HG03139 (cell line): ENCODE data around the gene LRRC7.
"Not testable (repeated sequence)": the region's sequence is repeated elsewhere in the genome, so short reads cannot be mapped to it uniquely, and the experiment has no call there.

Experiments used
- ATAC-seq: cut with Tn5 transposase; IDR thresholded peaks from one replicate; pipeline ENCODE4 v1.9.1; 2021; ENCODE audit not compliant: unreplicated experiment

LRRC7 gene

DNA sequence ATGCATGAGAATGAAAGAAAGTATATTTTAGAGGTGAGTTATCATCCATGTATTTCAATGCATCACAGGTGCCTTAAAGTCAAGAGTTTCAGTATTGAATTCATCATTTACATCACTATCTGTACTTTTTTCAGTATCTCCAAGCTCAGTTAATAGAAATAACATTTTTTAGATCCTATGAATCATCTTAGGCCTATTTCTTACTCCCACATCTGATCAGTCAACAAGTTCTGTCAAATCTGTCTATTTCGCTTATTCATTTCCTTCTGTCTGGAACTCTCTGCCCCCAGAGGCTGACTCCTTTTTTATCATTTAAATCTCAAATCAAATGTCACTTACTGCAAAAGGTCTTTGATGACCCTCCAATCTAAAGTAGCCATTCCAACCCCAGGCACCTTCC is 295.2 kb downstream of the LRRC7 start:
- no peak for ATAC-seq

DNA sequence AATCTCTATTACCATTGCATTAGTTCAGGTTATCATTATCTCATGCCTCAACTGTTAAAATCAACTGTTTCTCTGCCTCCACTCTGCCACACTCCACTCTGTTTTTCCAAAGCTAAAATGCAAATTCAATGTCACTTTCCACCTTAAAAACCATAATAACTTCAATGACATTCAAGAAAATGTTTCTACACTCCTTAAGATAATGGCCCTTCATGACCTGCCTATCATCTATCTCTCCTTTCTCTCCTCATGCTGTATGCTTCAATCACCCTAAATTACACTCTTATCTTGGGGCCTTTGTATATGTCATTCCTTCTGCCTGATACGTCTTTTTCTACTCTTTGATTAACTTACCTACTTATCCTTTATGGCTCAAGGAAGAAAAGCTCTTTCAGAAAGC is 296.0 kb downstream of the LRRC7 start:
- ATAC-seq: no peak

DNA sequence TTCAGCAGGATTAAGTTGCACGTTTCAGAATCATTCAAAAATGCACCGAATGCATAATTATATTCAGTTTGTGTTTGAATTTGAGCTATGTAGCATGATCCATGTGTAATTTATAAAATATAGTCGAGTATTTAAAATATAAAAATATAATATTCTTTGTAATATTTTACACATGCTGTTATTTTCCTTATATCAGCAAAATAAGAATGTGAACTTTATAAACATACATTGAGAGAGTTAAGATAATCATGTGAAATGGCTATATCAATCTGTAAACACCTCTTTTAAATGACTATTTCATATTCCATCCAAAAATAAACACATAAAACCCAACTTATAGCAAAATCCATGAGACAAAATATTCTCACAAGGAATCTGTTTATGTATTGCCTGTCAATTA is 303.7 kb downstream of the LRRC7 start:
- ATAC-seq: no peak

DNA sequence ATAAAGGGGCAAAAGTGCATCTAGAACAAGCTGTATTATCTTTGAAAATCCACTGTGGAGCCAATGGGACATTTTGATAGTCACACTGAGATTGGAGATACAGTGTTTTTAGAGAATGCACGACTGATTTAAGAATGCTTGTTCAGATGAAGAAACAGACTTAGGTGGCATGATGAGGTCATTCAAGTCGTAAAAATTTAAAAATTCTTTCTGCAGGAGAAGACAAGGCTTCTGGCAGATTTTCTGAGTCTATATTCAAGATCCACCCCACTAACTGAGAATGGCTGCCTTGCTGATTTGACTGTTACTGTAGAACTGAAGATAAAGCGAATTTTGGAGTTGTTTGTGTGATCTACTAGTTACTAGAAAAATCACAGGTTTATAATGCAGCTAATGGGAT is 310.6 kb downstream of the LRRC7 start:
- no peak for ATAC-seq

DNA sequence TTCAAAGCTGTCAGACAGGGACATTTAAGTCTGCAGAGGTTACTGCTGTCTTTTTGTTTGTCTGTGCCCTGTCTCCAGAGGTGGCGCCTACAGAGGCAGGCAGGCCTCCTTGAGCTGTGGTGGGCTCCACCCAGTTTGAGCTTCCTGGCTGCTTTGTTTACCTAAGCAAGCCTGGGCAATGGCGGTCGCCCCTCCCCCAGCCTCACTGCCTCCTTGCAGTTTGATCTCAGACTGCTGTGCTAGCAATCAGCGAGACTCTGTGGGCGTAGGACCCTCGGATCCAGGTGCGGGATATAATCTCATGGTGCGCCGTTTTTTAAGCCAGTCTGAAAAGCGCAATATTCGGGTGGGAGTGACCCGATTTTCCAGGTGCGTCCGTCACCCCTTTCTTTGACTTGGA is 320.3 kb downstream of the LRRC7 start:
- not testable (repeated sequence) for ATAC-seq

DNA sequence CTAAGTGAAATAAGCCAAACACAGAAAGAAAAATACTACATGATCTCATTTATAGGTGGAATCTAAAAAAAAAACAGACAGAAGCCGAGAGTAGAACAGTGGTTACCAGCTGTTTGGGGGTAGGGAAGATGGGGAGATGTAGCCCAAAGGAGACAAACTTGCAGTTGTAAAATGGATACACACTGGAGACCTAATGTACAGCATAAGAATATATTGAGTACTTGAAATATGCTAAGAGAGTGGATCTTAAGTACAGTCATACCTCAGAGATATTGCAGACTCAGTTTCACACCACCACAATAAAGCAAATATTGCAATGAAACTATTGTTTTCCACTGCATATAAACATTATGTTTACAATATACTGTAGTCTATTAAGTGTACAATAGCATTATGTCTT is 320.9 kb downstream of the LRRC7 start:
- ATAC-seq: no peak

DNA sequence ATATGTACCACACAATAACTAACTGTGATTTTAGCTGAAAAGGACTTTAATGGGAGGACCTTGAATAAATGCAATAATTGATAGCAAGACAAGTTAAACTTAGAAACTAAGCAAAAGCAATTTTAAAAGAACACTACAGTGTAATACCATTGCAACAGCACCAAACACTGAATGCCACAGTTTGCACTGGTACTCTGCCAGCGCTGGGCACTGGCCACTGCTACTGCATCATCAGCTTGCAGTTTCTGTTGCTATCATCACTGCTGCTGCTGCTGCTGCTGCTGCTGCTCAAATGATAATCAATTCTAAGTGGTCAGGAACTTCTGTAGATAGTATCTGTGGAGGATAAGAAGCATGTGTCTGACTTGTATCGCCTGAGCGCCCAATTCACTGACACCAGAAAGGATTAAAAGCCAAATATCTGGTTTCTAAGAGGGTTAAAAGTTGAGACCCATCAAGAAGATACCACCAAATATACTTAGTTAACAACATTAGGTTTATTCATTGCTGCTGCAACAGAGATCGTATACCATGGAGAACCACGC is 330.8 kb downstream of the LRRC7 start:
- no peak for ATAC-seq

DNA sequence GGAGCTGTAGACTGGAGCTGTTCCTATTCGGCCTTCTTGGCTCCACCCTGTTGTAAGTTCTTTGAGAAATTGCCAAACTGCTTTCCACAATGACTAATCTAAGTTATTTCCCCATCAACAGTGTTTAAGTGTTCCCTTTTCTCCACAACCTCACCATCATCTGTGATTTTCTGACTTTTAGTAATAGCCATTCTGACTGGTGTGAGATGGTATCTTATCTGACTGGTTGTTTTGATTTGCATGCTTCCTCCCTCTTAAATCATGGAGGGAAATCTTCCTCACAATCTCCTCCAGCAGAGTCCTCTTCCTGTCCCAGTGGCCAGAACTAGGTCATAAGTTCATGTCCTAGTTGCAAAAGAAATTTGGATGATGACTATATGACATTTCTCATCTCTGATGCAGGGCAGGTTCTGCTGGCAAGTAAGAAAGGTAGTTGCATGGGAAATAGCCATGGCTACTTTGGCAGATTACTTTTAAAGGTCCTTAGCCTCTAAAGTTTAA is 343.6 kb downstream of the LRRC7 start:
- no peak for ATAC-seq

DNA sequence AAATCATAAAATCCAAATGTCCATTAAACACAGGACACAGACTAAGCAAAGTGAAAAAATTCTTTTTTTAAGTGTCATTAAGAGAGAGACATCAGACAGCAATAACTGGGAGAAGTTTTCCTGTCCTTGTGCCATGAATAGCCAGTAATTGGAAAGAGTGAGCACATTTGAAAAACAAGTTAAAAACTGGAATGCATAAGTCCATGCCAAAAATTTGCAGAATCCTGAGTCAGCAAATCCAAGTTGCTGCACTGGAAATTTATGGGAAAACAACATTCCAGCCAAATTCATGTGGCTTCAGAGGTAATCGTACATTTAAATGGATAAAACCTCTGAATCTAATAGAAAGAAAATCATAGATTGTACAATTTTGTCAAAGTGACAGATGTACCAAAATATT is 346.3 kb downstream of the LRRC7 start:
- no peak for ATAC-seq

DNA sequence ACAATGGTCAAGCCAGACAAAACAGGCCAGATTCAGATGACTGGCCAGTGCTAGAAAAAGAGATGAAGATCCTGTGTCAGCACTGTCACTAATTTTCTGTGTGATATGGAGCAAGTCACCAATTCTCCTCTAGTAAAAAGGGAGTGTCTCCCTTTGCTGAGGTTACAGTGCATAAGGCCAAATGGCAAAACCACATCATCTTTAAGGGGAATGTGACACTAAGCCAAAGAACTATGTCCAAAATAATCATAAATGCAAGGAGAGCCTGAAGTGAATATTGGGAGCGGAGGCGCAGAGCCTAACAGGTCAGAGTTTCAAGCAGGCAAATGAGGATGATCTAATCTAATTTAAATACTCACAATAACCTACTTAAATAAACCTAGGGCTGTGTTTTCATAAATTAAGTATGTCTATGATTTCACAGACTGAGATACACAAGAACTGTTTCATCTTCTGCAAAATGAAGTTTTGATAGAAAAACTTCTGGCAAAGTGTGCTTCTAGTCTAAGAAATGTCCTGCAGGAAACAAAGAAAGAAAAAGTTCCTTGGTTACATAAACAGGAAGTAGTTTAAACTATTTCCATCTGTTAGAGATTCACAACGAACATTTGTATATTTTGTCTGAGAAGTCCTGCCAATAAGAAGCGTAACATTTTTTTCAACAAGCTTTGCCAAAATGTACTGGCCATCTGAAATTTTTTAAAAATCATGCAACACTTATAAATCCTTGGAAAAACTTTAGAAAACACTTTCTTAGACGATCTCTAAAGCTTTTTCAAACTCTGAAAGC is 347.4 kb downstream of the LRRC7 start:
- no peak for ATAC-seq

DNA sequence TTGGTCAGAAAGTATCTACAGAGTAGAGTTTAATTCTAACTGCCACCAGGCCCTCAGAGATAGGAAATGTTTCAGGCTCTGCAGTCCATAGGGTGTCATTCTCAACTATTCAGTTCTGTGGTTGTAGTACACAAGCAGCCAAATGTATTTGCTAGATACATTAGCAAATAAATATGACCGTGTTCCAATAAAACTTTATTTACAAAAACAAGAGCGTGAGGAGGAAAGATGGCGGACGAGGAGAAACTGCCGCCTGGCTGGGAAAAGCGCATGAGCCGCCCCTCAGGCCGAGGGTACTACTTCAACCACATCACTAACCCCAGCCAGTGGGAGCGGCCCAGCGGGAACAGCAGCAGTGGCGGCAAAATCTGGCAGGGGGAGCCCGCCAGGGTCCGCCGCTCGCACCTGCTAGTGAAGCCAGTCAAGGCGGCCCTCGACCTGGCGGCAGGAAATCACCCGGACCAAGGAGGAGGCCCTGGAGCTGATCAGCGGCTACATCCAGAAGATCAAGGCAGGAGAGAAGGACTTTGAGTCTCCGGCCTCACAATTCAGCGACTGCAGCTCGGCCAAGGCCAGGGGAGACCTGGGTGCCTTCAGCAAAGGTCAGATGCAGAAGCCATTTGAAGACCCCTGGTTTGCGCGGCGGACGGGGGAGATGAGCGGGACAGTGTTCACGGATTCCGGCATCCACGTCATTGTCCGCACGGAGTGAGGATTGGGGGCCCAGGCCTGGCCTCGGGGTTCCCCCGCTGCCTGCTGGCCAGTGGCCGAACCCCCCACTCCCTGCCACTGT is 351.6 kb downstream of the LRRC7 start:
- no peak for ATAC-seq

DNA sequence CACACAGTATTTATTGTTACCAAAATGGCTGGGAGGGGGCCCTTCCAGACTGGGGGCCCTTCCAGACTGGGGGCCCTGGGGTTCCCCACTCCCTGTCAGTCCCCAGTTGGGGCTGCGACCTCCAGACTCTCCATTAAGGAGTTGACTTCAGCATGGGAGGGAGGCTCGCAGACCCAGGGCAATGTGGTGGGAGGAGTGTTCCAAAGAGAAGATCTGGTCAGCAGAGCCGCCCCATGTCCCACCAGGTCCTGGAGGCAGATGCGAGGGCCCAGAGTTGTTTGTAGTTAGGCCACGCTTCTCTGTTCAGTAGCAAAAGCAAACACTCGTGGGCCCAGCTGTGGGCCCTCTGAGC is 352.2 kb downstream of the LRRC7 start:
- no peak for ATAC-seq

DNA sequence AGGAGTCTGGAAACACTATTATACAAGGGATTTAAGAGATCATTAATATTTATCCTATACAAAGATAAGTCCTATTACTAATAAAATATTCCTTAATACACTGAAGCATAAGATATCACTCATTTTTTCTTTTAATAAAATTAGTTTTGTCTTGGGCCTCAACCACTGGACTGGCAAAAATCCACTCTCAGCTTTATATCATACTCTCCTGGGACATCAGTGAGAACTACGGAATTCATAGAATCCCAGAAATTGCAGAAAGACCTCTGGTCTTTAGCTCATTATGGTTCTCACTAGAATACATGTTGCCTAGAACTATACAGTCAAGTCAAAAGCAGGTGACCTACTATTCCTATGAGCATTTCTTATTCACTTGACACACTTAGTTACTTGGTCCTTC is 352.7 kb downstream of the LRRC7 start:
- no peak for ATAC-seq

DNA sequence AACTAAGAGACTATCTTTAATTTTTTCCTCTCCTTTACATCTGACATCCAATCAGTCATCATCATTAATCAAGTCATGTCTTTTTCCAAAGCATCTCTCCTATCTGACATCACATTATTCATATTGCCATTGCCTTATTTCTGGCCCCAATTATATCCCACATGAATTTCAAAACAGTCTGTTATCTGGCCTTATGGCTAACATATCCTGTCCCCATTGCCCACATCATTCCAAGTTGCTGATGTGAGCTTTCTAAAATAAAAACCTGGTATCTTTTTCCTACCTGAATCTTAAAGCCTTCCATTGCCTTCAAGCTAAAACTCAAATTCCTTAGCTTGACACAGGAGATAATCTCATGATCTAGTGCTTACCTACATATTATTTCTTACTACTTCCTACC is 353.8 kb downstream of the LRRC7 start:
- no peak for ATAC-seq

DNA sequence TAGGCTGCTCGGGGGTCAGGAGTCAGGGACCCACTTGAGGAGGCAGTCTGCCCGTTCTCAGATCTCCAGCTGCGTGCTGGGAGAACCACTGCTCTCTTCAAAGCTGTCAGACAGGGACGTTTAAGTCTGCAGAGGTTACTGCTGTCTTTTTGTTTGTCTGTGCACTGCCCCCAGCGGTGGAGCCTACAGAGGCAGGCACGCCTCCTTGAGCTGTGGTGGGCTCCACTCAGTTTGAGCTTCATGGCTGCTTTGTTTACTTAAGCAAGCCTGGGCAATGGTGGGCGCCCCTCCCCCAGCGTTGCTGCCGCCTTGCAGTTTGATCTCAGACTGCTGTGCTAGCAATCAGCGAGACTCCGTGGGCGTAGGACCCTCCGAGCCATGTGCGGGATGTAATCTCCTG is 360.5 kb downstream of the LRRC7 start:
- not testable (repeated sequence) for ATAC-seq

DNA sequence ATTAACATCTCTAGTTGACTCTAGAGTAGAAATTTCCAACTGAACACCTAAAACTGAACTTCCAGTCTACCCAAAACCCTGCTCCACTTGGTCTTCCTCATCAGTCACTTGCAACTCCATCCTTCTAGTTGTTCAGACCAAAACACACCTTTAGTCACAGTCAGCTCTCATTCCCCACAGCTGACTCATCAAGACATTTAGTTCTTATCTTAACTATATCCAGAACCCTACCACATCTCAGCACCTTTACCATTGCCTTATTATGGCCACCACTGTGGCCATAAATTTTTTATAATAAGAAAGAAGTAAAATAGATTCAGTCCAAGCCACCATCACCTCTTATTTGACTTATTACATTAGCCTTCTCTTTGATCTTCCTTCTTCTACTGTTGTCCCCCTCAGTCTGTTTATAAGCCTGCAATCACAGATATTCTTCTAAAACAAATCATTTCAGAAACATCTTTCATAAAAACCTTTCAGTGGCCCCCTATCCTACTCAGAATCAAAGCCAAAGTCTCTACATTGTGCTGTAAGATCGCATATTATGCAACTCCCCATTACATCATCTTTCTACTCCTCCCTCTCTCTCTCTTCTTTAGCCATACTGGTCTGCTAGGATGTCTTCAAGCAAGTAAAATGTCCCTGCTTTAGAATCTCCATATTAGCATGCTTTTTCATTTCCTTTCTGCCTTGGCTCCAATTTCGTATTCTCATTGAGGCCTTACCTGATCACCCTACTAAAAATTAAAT is 361.8 kb downstream of the LRRC7 start:
- ATAC-seq: no peak

DNA sequence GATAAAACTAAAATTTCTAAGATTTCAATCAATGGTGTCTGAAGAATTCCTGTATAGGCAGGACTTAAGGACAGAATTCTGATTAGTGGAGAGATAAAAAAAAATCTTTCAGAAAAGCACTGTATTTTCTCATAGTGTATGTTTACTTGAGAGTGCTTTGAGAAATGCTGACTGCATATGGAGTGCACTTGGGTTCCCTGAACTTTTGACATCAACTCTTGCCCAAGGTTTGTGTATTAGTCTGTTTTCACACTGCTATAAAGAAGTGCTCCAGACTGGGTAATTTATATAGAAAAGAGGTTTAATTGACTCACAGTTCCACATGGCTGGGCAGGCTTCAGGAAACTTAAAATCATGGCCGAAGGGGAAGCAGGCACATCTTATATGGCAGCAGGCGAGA is 362.7 kb downstream of the LRRC7 start:
- ATAC-seq: no peak

DNA sequence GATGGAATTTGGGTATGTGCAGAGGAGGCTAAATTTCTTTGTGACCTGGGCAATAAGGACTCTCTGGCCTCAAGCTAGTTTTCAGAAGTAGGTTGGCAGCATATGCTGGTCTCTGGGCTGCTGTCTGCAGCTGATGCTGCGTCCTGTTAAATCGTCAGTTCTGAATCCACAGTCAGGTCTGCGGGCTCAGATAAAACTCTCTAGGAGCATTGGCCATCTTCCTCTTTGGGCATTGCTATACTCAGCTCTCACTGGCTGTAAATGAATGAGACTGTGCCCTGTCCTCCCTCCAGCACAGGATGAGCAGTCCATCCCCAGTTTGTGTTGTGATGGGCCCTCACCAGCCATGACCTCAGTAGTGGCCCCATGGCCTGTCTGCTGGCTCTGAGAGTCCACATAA is 365.0 kb downstream of the LRRC7 start:
- ATAC-seq: no peak

DNA sequence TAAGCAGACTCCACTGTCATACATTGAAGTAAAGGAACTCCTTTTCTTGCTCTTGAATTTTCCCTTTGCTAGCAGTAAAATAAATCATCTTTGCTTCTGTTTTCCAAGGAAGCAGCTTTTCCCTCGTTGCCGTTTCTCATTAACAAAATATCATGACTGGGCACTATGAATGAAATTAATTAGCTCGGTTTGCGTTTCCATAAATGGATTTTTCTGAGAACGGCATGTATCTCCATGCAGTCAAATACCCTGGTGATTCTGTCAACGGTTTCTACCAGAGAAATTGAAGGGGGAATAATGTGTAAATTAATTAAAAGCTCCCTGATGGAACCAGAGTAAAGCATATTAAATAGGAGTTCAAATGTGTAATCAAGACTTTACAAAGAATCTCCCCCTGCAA is 372.5 kb downstream of the LRRC7 start:
- no peak for ATAC-seq

DNA sequence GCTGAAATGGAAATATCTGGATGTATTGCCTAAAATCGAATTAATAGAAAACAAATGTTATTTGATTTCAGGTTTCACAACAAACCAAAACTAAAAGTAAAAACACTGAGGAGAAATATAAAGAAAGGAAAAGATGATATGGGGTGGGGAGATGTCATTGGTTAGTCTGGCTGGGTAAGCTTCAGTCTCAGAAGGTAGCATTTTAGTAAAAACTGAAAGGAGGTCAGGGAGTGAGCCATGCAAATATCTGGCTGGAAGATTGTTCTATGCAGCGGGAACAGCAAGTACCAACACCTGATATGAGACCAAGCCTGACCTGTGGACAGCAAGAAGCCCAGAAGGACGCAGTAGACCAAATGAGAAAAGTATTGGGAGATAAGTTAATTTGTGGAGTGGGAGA is 373.1 kb downstream of the LRRC7 start:
- no peak for ATAC-seq

DNA sequence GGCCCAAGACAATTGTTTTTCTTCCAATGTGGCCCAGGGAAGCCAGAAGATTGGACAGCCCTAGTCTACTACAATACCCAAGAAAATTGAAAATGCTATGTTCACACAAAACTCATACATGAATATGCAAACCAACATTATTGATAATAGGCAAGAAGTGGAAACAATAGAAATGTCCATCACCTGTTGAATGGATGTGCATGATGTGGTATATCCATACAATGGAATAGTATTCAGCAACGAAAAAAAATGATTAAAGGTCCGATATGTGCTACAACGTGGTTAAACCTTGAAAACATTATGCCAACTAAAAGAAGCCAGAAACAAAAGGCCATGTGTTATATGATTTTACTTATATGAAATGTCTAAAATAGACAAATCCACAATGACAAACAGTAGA is 375.3 kb downstream of the LRRC7 start:
- ATAC-seq: no peak
